Suppressor macrophage treated with lipopolysaccharide for 1 hour (primary cell): Measurements from ENCODE around the gene OBP2A.
A peak's percentile ranks its signal among the peaks of the same experiment; 100 is the strongest.

Source experiments
- DNase-seq, 3 donors: peaks; one replicate each; pipeline ENCODE4 v3.0.0-alpha.2; 2020 to 2022

The OBP2A gene

GRCh38 chr9:135581636-135582426, 35.9 kb downstream of the OBP2A start:
- no peak for DNase-seq

GRCh38 chr9:135582541-135582940, 36.6 kb downstream of the OBP2A start:
- DNase-seq = peak in 1 of 3 donors; percentile 3

DNA sequence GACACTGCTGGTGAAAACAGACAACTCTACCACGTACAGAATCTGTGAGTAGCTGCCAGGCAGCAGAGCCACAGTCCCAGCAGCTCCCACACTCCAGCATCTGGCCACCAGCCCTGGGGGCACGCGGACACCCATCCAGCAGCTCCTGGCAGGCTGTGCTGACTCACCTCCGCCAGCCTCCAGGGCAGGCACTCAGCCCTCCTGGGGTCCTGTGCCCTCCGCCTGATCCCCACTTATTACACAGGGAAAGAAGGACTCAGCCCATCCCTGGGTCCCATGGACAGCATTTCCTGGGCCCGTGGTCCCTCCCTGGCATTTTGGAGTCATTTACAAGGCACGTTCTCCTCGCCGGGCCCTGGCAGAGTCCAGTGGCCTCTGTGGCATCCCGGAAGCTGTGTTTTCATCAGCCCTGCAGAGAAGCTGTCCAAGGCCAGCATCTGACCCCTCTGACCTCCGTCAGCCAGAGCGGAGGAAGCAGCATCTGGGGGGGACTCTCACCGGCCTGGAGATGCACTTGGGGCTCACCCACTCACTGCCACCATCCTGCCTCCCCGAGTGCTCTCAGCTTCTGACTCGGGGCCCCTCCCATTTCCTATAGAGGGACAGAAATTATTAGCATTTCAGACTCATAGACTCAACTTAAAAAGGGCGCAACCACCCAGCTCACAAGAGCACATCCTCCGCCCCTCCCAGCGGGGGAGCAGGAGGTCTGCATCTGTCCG, 37.2 kb downstream of the OBP2A start:
- DNase-seq = no peak

DNA sequence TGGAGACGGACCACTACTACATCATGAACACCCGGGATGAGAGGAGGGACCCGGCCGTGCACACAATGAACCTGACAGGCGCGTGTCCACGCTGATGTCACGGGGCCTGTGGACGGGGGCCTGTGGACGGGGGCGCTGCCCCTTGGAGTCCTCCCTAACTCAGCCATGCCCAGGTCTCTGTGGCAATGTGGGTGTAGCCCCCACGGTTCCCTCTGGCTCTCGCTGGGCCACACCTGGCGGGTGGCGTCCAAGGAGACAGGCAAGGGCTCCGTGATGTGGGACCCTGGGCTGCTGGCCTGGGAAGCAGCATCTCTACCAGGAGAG, 37.7 kb downstream of the OBP2A start:
- DNase-seq = no peak

- DNase-seq = no peak
Observed at GRCh38 chr9:135584371-135584770, 38.4 kb downstream of the OBP2A start.

- DNase-seq = no peak
Observed at GRCh38 chr9:135584934-135585333, 39.0 kb downstream of the OBP2A start.

- no peak for DNase-seq
Observed at GRCh38 chr9:135586601-135587109, 40.7 kb downstream of the OBP2A start.

GRCh38 chr9:135587658-135588057, 41.7 kb downstream of the OBP2A start:
- no peak for DNase-seq

DNA sequence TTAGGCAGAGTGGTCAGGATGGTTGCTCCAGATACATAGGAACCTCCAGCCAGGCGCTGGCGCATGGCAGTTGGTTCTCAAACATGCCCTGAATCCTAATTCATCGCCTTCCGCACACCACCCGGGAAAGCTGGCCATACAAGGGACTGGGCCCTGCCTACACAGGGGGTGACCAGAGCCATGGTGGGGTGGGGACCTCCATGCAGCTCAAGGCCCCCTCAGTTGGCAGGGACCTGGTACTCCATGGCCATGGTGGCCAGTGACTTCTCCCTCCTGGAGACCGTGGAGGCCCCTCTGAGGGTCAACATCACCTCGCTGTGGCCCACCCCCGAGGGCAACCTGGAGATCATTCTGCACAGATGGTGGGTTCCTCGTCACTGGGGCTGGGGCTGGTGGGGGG, 42.4 kb downstream of the OBP2A start:
- DNase-seq = no peak

DNA sequence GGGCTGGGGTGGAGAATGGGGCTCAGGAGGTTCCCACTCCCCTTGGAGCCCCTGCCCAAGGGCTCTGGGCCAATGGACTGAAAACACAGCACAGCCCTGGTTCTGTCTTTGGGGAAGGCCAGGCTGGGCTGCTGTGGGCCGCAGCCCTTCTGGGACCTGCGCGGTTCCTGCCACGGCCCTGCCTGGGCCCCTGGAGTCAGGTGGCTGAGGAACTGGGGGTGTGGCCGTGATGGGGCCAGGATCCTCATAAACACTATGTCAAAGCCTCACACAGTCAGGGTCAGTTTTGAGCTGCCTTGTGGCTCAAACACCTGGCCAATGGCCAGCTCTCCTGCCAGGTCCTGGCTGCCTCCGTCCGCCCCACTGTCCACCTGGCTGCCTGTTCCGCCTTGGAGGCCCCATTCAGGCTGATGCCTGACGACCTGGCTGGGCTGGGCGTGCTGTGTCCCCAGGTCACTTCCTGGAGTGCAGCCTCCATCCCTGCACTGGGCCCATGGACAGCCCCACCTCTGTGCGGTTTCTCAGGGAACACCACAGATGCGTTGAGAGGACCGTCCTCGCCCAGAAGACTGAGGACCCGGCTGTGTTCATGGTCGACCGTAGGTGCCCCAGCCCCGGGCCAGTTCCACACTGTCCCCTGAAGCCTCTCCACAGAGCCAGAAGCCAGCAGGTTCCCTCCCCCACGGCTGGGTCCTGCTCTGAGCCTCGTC, 43.1 kb downstream of the OBP2A start:
- no peak for DNase-seq

GRCh38 chr9:135589596-135590485, 43.9 kb downstream of the OBP2A start:
- DNase-seq = no peak

DNA sequence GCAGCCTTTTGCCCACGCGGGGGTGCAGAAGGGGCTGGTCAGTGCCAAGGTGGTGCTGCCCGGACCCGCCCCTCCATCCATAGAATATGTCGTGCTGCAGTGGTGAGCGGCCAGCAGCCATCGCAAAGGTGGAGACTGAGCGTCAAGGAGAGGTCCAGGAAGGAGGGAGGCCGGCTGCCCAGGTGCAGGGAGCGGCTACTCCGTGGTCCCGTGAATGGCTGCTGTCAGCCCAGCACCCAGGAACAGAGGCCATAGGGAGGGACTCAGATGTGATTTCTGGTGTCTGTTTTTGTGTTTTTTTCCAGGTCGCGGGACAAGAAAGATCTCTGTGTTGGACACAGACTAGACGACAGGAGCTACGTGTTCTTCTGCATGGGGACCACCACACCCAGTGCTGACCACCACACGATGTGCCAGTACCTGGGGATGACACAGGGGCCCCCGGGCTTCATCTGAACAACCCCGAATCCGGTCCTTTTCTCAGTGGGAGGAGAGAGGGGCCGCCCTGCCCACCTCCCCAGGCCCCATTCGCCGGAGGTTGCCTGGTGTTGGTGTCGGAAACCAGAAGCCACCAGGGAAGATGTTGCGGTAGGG, 44.7 kb downstream of the OBP2A start:
- no peak for DNase-seq

GRCh38 chr9:135591506-135592330, 45.8 kb downstream of the OBP2A start:
- DNase-seq = no peak

DNA sequence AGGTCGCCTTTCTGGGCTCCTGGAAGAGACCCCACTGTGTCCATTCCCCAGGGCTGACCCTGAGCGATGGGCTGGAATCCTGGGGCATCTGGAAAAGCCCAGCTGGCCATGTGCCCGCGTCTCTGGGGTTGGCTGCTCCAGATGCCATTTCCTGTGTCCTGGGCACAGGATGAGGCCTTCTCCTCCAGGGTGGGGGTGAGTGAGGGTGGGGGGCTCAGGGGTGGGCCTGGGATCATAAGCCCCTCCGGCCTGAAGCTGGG, 46.3 kb downstream of the OBP2A start:
- DNase-seq = no peak

- no peak for DNase-seq
Observed at GRCh38 chr9:135592625-135593024, 46.7 kb downstream of the OBP2A start.

DNA sequence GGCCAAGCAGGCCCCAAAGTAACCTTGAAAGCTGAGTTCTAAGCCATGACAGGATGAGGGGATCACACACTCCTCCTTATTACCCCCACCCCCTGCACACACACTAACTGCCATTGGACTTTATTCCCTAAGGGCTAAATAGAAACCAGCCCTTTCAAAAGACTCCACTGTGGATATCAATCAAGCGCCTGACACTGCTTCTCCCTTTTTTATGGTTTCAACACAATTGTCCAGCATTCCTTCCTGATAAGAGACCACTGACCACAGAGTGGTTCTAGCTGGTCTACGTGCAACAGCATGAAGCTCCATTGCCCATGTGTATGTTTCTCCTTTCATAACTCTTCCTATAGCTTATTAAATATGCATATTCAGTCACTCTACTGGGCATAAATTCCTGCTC, 50.3 kb downstream of the OBP2A start:
- no peak for DNase-seq
